IPS DF 6.9 (cell line): Measurements from ENCODE around the gene TMEM132A.
A peak's percentile ranks its signal among the peaks of the same experiment; 100 is the strongest.

Experiments used
- DNase-seq: peaks from one replicate; pipeline ENCODE4 v3.0.0-alpha.2; 2013; ENCODE audit warnings: low read depth, low spot score
- H3K27ac ChIP-seq: one replicate; pipeline ENCODE4 v1.5.1; 2013; ENCODE audit warnings: low read length, control low read depth
- H3K27me3 ChIP-seq: 2 replicates; pipeline ENCODE4 v1.6.1; 2013; ENCODE audit warnings: mild to moderate bottlenecking, low read length; ENCODE audit not compliant: control insufficient read depth, insufficient read depth
- H3K36me3 ChIP-seq: 2 replicates; pipeline ENCODE4 v1.6.1; 2013; ENCODE audit warnings: low read length; ENCODE audit not compliant: control insufficient read depth, insufficient read depth
- H3K4me1 ChIP-seq: 2 replicates; pipeline ENCODE4 v1.6.1; 2013; ENCODE audit warnings: low read length; ENCODE audit not compliant: control insufficient read depth, insufficient read depth
- H3K4me3 ChIP-seq: 2 replicates; pipeline ENCODE4 v1.5.1; 2013; ENCODE audit warnings: mild to moderate bottlenecking, low read length
- H3K9me3 ChIP-seq: 2 replicates; pipeline ENCODE4 v1.6.1; 2013; ENCODE audit warnings: low read length, inconsistent platforms; ENCODE audit not compliant: control insufficient read depth, insufficient read depth
- WGBS: extraction: QIAGEN DNeasy Blood & Tissue Kit; methylation state at CpG from one replicate; pipeline ENCODE4 v1.1.7; 2013; ENCODE audit warnings: mixed read lengths, missing lambda C conversion rate; ENCODE audit not compliant: insufficient read length, insufficient coverage; 5-methylcytosine and 5-hydroxymethylcytosine counted together

Gene TMEM132A

GRCh38 chr11:60915248-60915914, 8.9 kb upstream of the TMEM132A start:
- Histone ChIP-seq H3K4me1 (peaks cover 6% of the 10 kb centered on the region), H3K36me3 (no peaks in the 10 kb centered on the region; the same call in 1 of the 2 replicates), H3K27me3 (no peaks in the 10 kb centered on the region), H3K4me3 (peak overlapping the region; percentile 33; the same call in 1 of the 2 replicates), H3K27ac (no peak overlapping the region), H3K9me3 (no peaks in the 10 kb centered on the region)
- no CpG with 5 or more reads among the region's 17 CpGs for WGBS
- DNase-seq: no peak

- Histone ChIP-seq H3K4me1 (peaks cover 6% of the 10 kb centered on the region), H3K4me3 (no peak overlapping the region), H3K27ac (no peak overlapping the region), H3K9me3 (no peaks in the 10 kb centered on the region), H3K27me3 (no peaks in the 10 kb centered on the region), H3K36me3 (peaks cover 2% of the 10 kb centered on the region; the same call in 1 of the 2 replicates)
- WGBS: no CpG with 5 or more reads among the region's 3 CpGs
- no peak for DNase-seq
Observed at GRCh38 chr11:60916669-60917206, 7.5 kb upstream of the TMEM132A start.

- DNase-seq: no peak
- no CpG with 5 or more reads among the region's 1 CpG for WGBS
- peaks cover 3% of the 10 kb centered on the region; the same call in 1 of the 2 replicates for H3K36me3 ChIP-seq
Observed at GRCh38 chr11:60917267-60917666, 7.0 kb upstream of the TMEM132A start.

GRCh38 chr11:60918251-60918938, 5.9 kb upstream of the TMEM132A start:
- Histone ChIP-seq H3K36me3 (peaks cover 3% of the 10 kb centered on the region; the same call in 1 of the 2 replicates), H3K27ac (no peak overlapping the region), H3K9me3 (no peaks in the 10 kb centered on the region)

More at GRCh38 chr11:60917267-60917666, 7.0 kb upstream of the TMEM132A start:
- Histone ChIP-seq H3K4me3 (no peak overlapping the region), H3K4me1 (peaks cover 6% of the 10 kb centered on the region), H3K27me3 (no peaks in the 10 kb centered on the region), H3K27ac (no peak overlapping the region), H3K9me3 (no peaks in the 10 kb centered on the region)

GRCh38 chr11:60918939-60919265, 5.4 kb upstream of the TMEM132A start:
- no CpG with 5 or more reads among the region's 2 CpGs for WGBS
- no peak overlapping the region for H3K4me3 ChIP-seq
- no peaks in the 10 kb centered on the region for H3K9me3 ChIP-seq
- no peak overlapping the region for H3K27ac ChIP-seq
- no peaks in the 10 kb centered on the region for H3K27me3 ChIP-seq
- DNase-seq: no peak
- peaks cover 9% of the 10 kb centered on the region for H3K4me1 ChIP-seq
- peaks cover 3% of the 10 kb centered on the region; the same call in 1 of the 2 replicates for H3K36me3 ChIP-seq

More at GRCh38 chr11:60918251-60918938, 5.9 kb upstream of the TMEM132A start:
- WGBS: no CpG with 5 or more reads among the region's 4 CpGs
- H3K4me3 ChIP-seq: no peak overlapping the region
- H3K4me1 ChIP-seq: peaks cover 5% of the 10 kb centered on the region
- DNase-seq: no peak
- no peaks in the 10 kb centered on the region for H3K27me3 ChIP-seq

GRCh38 chr11:60919320-60919719, 4.9 kb upstream of the TMEM132A start:
- H3K9me3 ChIP-seq: no peaks in the 10 kb centered on the region
- H3K27me3 ChIP-seq: no peaks in the 10 kb centered on the region
- no peak for DNase-seq
- WGBS: no CpG with 5 or more reads among the region's 1 CpG
- H3K36me3 ChIP-seq: peaks cover 3% of the 10 kb centered on the region; the same call in 1 of the 2 replicates
- H3K4me1 ChIP-seq: peaks cover 9% of the 10 kb centered on the region
- no peak overlapping the region for H3K27ac ChIP-seq
- no peak overlapping the region for H3K4me3 ChIP-seq

GRCh38 chr11:60919956-60920355, 4.3 kb upstream of the TMEM132A start:
- H3K4me1 ChIP-seq: peaks cover 8% of the 10 kb centered on the region
- H3K27ac ChIP-seq: no peak overlapping the region
- no peaks in the 10 kb centered on the region for H3K9me3 ChIP-seq
- DNase-seq: no peak
- WGBS: no CpG with 5 or more reads among the region's 2 CpGs
- H3K4me3 ChIP-seq: no peak overlapping the region
- H3K36me3 ChIP-seq: peaks cover 3% of the 10 kb centered on the region; the same call in 1 of the 2 replicates
- no peaks in the 10 kb centered on the region for H3K27me3 ChIP-seq

- H3K27me3 ChIP-seq: no peaks in the 10 kb centered on the region
- no peak overlapping the region for H3K4me3 ChIP-seq
- H3K4me1 ChIP-seq: peaks cover 6% of the 10 kb centered on the region
- H3K36me3 ChIP-seq: peaks cover 3% of the 10 kb centered on the region; the same call in 1 of the 2 replicates
- DNase-seq: no peak
- no peaks in the 10 kb centered on the region for H3K9me3 ChIP-seq
- no CpG with 5 or more reads among the region's 11 CpGs for WGBS
- no peak overlapping the region for H3K27ac ChIP-seq
Observed at GRCh38 chr11:60921259-60921658, 3.0 kb upstream of the TMEM132A start.

GRCh38 chr11:60921777-60922335, 2.4 kb upstream of the TMEM132A start:
- Histone ChIP-seq H3K4me1 (peaks cover 6% of the 10 kb centered on the region), H3K9me3 (no peaks in the 10 kb centered on the region), H3K4me3 (no peak overlapping the region), H3K36me3 (peaks cover 3% of the 10 kb centered on the region; the same call in 1 of the 2 replicates), H3K27me3 (no peaks in the 10 kb centered on the region), H3K27ac (no peak overlapping the region)
- WGBS: no CpG with 5 or more reads among the region's 23 CpGs
- no peak for DNase-seq

GRCh38 chr11:60922906-60923305, 1.4 kb upstream of the TMEM132A start:
- DNase-seq: no peak
- no CpG with 5 or more reads among the region's 6 CpGs for WGBS
- Histone ChIP-seq H3K27me3 (no peaks in the 10 kb centered on the region), H3K27ac (no peak overlapping the region), H3K36me3 (peaks cover 9% of the 10 kb centered on the region), H3K9me3 (no peaks in the 10 kb centered on the region), H3K4me3 (no peak overlapping the region), H3K4me1 (peaks cover 6% of the 10 kb centered on the region)
